GM06990 (cell line): ENCODE measurements around the gene RAB4A.

ENCODE experiments used
- DNase-seq: peaks from one replicate; pipeline ENCODE4 v3.0.0-alpha.2; 2011; ENCODE audit not compliant: insufficient read length; ENCODE audit errors: extremely low read depth
- H3K27me3 ChIP-seq: replicated peaks from 2 replicates; pipeline ENCODE4 v1.6.0; 2011; ENCODE audit warnings: low read length; ENCODE audit not compliant: control insufficient read depth, insufficient read depth
- H3K36me3 ChIP-seq: 2 replicates; pipeline ENCODE4 v1.5.1; 2011; ENCODE audit warnings: low read length; ENCODE audit not compliant: control insufficient read depth, insufficient read depth
- H3K4me3 ChIP-seq: replicated peaks from 2 replicates; pipeline ENCODE4 v1.5.1; 2011; ENCODE audit warnings: low read depth, mild to moderate bottlenecking, control low read depth, low read length
- TF ChIP-seq, protein P1 (sequence below): IDR thresholded peaks from 2 replicates; pipeline ENCODE4 v1.5.1; 2011; ENCODE audit warnings: low read length, control low read depth, mild to moderate bottlenecking, inconsistent platforms; ENCODE audit not compliant: insufficient read depth, poor library complexity, severe bottlenecking

Gene RAB4A, protein sequence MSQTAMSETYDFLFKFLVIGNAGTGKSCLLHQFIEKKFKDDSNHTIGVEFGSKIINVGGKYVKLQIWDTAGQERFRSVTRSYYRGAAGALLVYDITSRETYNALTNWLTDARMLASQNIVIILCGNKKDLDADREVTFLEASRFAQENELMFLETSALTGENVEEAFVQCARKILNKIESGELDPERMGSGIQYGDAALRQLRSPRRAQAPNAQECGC

GRCh38 chr1:229270547-229271447 lies at the start of gene RAB4A:
Gene RAB4A, plus strand, starts transcription at chr1:229271111. Its CDS starts 229 bp downstream, at chr1:229271340.
- H3K27me3 ChIP-seq = no peaks in the 10 kb centered on the region

DNA sequence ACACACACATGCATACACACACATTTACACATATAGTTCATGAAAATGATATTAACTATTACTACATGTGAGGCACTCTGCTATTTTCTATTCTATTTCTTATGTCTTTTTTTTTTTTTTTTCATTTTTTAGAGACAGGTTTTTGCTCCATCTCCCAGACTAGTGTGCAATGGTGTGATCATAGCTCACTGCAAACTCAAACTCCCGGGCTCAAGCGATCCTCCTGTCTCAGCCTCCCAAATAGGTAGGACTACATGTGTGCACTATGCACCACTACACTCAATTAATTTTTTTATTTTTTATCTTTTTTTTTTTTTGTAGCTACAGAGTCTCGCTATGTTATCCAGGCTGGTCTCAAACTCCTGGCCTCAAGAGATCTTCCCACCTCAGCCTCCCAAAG lies 48.8 kb upstream of the RAB4A start:
- H3K27me3 ChIP-seq = no peaks in the 10 kb centered on the region; the same call in none of the 2 replicates
- TF ChIP-seq, protein P1, sequence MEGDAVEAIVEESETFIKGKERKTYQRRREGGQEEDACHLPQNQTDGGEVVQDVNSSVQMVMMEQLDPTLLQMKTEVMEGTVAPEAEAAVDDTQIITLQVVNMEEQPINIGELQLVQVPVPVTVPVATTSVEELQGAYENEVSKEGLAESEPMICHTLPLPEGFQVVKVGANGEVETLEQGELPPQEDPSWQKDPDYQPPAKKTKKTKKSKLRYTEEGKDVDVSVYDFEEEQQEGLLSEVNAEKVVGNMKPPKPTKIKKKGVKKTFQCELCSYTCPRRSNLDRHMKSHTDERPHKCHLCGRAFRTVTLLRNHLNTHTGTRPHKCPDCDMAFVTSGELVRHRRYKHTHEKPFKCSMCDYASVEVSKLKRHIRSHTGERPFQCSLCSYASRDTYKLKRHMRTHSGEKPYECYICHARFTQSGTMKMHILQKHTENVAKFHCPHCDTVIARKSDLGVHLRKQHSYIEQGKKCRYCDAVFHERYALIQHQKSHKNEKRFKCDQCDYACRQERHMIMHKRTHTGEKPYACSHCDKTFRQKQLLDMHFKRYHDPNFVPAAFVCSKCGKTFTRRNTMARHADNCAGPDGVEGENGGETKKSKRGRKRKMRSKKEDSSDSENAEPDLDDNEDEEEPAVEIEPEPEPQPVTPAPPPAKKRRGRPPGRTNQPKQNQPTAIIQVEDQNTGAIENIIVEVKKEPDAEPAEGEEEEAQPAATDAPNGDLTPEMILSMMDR = no peak
- DNase-seq = no peak
- H3K36me3 ChIP-seq = no peaks in the 10 kb centered on the region
- H3K4me3 ChIP-seq = no peak overlapping the region

More at GRCh38 chr1:229270547-229271447, at the start of gene RAB4A:
- peak within 1 kb of the TSS; percentile 79 for H3K4me3 ChIP-seq
- TF ChIP-seq, protein P1 = no peak
- H3K36me3 ChIP-seq = no peaks in the 10 kb centered on the region
- peak; percentile 92 for DNase-seq

GRCh38 chr1:229223498-229223897 lies 47.4 kb upstream of the RAB4A start:
- Histone ChIP-seq H3K4me3 (no peak overlapping the region), H3K27me3 (no peaks in the 10 kb centered on the region; the same call in none of the 2 replicates), H3K36me3 (no peaks in the 10 kb centered on the region)
- TF ChIP-seq, protein P1 = no peak
- DNase-seq = no peak

GRCh38 chr1:229224308-229224707 lies 46.6 kb upstream of the RAB4A start:
- TF ChIP-seq, protein P1 = no peak
- H3K27me3 ChIP-seq = no peaks in the 10 kb centered on the region; the same call in none of the 2 replicates
- no peak overlapping the region for H3K4me3 ChIP-seq
- H3K36me3 ChIP-seq = no peaks in the 10 kb centered on the region
- DNase-seq = no peak

- H3K36me3 ChIP-seq = no peaks in the 10 kb centered on the region
- DNase-seq = no peak
- H3K4me3 ChIP-seq = no peak overlapping the region
- TF ChIP-seq, protein P1 = no peak
- no peaks in the 10 kb centered on the region; the same call in none of the 2 replicates for H3K27me3 ChIP-seq
Observed at GRCh38 chr1:229225331-229225782, 45.6 kb upstream of the RAB4A start.
